ENCODE measurements around the gene ERP29. TPM values are rescaled to one million over a fixed set of nuclear protein-coding genes. Genes with fewer than 3 reads are reported as not detected.

Gene ERP29
- total RNA-seq, 2 experiments from 2014 or later = 82.9 to 83.7 TPM

GRCh38 chr12:112046003-112046402, 32.8 kb downstream of the ERP29 start:
- H3K9me3 Mint-ChIP-seq = no peaks in the 10 kb centered on the region
- DNase-seq (no peak), ATAC-seq (no peak)
- peaks cover 2% of the 10 kb centered on the region for H3K4me1 Mint-ChIP-seq (ENCODE audit: low read depth)
- H3K27ac Mint-ChIP-seq = no peak overlapping the region
- TF ChIP-seq CTCF (IDR thresholded peaks at IDR 0.05) = no peak
- ChIA-PET POLR2A (no interaction called here), CTCF (no interaction called here)
- no peaks in the 10 kb centered on the region for H3K27me3 Mint-ChIP-seq
- intact Hi-C loops (cut with micrococcal nuclease) = no loop called here
- peaks cover 47% of the 10 kb centered on the region for H3K36me3 Mint-ChIP-seq (ENCODE audit: low read depth)
- no peak overlapping the region for H3K4me3 Mint-ChIP-seq

- peaks cover 7% of the 10 kb centered on the region for H3K4me1 Mint-ChIP-seq (ENCODE audit: low read depth)
- H3K9me3 Mint-ChIP-seq = no peaks in the 10 kb centered on the region
- H3K27ac Mint-ChIP-seq = no peak overlapping the region
- TF ChIP-seq CTCF (IDR thresholded peaks at IDR 0.05) = no peak
- ATAC-seq = no peak
- H3K36me3 Mint-ChIP-seq (ENCODE audit: low read depth) = peaks cover 49% of the 10 kb centered on the region
- H3K27me3 Mint-ChIP-seq = no peaks in the 10 kb centered on the region
- H3K4me3 Mint-ChIP-seq = no peak overlapping the region
- POLR2A ChIA-PET = interaction anchor here (1.0 to 1.3 kb wide), 2 partner anchors 12 to 28 kb away, joined by 3 read pairs; no protein-coding TSS in a partner anchor
- CTCF ChIA-PET = interaction anchor here (1.9 kb wide), 1 partner anchor 12 kb away, joined by 5 read pairs; no protein-coding TSS in a partner anchor
- intact Hi-C loops (cut with micrococcal nuclease) = no loop called here
- DNase-seq = no peak
These were observed 36.1 kb downstream of the ERP29 start for GRCh38 chr12:112049351-112049750.

- CTCF ChIA-PET = interaction anchor here (1.0 to 1.4 kb wide), 2 partner anchors 10 to 12 kb away, joined by 4 to 5 read pairs; no protein-coding TSS in a partner anchor
- H3K4me1 Mint-ChIP-seq (ENCODE audit: low read depth) = no peaks in the 10 kb centered on the region
- H3K36me3 Mint-ChIP-seq (ENCODE audit: low read depth) = peaks cover 33% of the 10 kb centered on the region
- POLR2A ChIA-PET = interaction anchor here (0.9 to 1.1 kb wide), 2 partner anchors 12 to 47 kb away, joined by 3 to 5 read pairs; partner anchors contain the start of gene ERP29
- intact Hi-C loops (cut with micrococcal nuclease) = no loop called here
- no peak overlapping the region for H3K4me3 Mint-ChIP-seq
- H3K9me3 Mint-ChIP-seq = no peaks in the 10 kb centered on the region
- DNase-seq (no peak), ATAC-seq (no peak)
- no peak for TF ChIP-seq CTCF (IDR thresholded peaks at IDR 0.05)
- no peaks in the 10 kb centered on the region for H3K27me3 Mint-ChIP-seq
- peak overlapping the region; percentile 31 for H3K27ac Mint-ChIP-seq
These were observed 47.9 kb downstream of the ERP29 start for GRCh38 chr12:112061137-112061536.

DNA sequence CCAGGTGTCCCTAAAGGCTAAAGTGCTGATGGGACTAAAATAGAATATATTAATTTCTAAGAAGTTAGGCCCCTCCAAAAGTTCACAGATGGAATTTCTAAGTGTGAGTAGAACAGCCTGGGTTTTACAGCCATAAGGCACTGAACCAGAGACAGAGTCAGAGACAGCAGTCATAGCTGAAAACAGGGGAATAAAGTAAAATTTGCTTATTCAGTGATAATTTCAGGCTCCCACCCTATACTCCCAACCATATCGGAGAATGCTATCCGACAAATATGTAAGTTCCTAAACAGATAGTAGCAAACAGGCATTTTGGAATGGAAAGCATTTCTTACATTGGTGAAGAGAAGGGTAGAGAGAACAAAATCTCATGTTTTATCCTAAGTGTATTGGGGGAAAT, 50.0 kb downstream of the ERP29 start:
- H3K36me3 Mint-ChIP-seq (ENCODE audit: low read depth) = peaks cover 37% of the 10 kb centered on the region
- TF ChIP-seq CTCF (IDR thresholded peaks at IDR 0.05) = no peak
- ATAC-seq (no peak), DNase-seq (no peak)
- H3K4me3 Mint-ChIP-seq = no peak overlapping the region
- intact Hi-C loops (cut with micrococcal nuclease) = no loop called here
- no peaks in the 10 kb centered on the region for H3K9me3 Mint-ChIP-seq
- H3K27me3 Mint-ChIP-seq = no peaks in the 10 kb centered on the region
- ChIA-PET POLR2A (interaction anchor here (0.9 kb wide), 1 partner anchor 12 kb away, joined by 3 read pairs; no protein-coding TSS in a partner anchor), CTCF (no interaction called here)
- no peaks in the 10 kb centered on the region for H3K4me1 Mint-ChIP-seq (ENCODE audit: low read depth)
- H3K27ac Mint-ChIP-seq = no peak overlapping the region

DNA sequence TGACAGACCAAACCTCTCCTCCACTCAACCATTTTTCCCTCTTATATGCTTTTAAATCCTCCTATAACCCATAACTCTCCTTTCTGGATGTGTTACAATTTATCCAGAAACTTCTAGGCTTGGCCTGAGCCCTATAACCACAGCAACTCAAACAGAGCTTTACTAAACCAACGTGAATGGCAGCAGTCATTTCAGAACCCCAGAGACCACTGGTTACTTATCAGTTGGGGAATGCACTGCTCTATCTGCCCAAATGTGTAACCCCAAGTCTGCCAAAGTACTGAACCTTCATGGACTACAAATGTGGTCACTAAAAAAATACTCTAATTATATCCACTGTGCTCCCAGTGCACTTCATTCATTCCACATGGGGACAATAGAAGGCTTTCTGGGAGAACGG, 53.3 kb downstream of the ERP29 start:
- POLR2A ChIA-PET = interaction anchor here (1.1 to 1.2 kb wide), 2 partner anchors 9 to 52 kb away, joined by 3 read pairs; no protein-coding TSS in a partner anchor
- ATAC-seq (no peak), DNase-seq (no peak)
- intact Hi-C loops (cut with micrococcal nuclease) = no loop called here
- CTCF ChIA-PET = interaction anchor here (1.0 to 1.4 kb wide), 2 partner anchors 12 to 14 kb away, joined by 5 to 6 read pairs; no protein-coding TSS in a partner anchor
- no peak for TF ChIP-seq CTCF (IDR thresholded peaks at IDR 0.05)
- Mint-ChIP-seq H3K27ac (peak overlapping the region; percentile 70), H3K36me3 (ENCODE audit: low read depth) (peaks cover 43% of the 10 kb centered on the region), H3K27me3 (no peaks in the 10 kb centered on the region), H3K4me3 (no peak overlapping the region), H3K4me1 (ENCODE audit: low read depth) (no peaks in the 10 kb centered on the region), H3K9me3 (no peaks in the 10 kb centered on the region)

Small RNA genes within 50 kb of the gene (microRNA-seq; reads per million reads assigned to microRNA genes)
- gene MIR3657 (ENCODE audit: borderline microRNAs expressed, borderline replicate concordance) = not detected

Other genes with a start within 250 kb of the ERP29 start
- gene ALDH2, start 246.5 kb upstream of the ERP29 start, total RNA-seq = 1 to 10 TPM; 3.2 to 3.8 TPM
- 10 to 100 TPM; 54.3 to 64.2 TPM for gene MAPKAPK5, start 171.2 kb upstream of the ERP29 start, total RNA-seq
- gene TMEM116, start 261 bp upstream of the ERP29 start, total RNA-seq = 10 to 100 TPM; 13.8 to 16.3 TPM
- gene NAA25, start 95.4 kb downstream of the ERP29 start, total RNA-seq = 10 to 100 TPM; 46.0 to 48.3 TPM
- 10 to 100 TPM; 34.6 to 35.8 TPM for gene TRAFD1, start 112.1 kb downstream of the ERP29 start, total RNA-seq

Data from activated CD8-positive, alpha-beta T cell treated with anti-CD3 and anti-CD28 coated beads for 36 hours (primary cell).